A673 (cell line): Measurements from ENCODE around the gene IGFBP2. TPM values are rescaled to one million over a fixed set of nuclear protein-coding genes. Genes with fewer than 3 reads are reported as not detected.

Source experiments
- BruUV-seq: library from RNA; stranded (reverse); fragments of 400-500 nt; replicated peaks from 2 replicates; lab custom pipeline; 2021; lab: Mats Ljungman, UMichigan
- CTCF ChIA-PET: fragments of 300-600 bp; sonication (Branson Sonifier 250); formaldehyde crosslinking; loops from one replicate; lab custom pipeline; 2022; ENCODE audit warnings: antibody characterized with exemption; lab: Charles Lee
- POLR2A ChIA-PET: fragments of 300-600 bp; sonication (Branson Sonifier 250); formaldehyde crosslinking; loops from one replicate; lab custom pipeline; 2022; ENCODE audit warnings: antibody characterized with exemption; ENCODE audit not compliant: low non-redundant PET; lab: Charles Lee
- DNase-seq: peaks from one replicate; pipeline ENCODE4 v3.0.0-alpha.2; 2015; ENCODE audit warnings: low spot score
- H3K27ac ChIP-seq: fragments of 200-600 bp; sonication (generic); 2 replicates; pipeline ENCODE4 v1.5.1; 2016; ENCODE audit warnings: mixed run types, low read depth, mild to moderate bottlenecking, mixed read lengths, antibody characterized with exemption, low read length; ENCODE audit not compliant: poor library complexity, severe bottlenecking
- H3K27me3 ChIP-seq: fragments of 200-600 bp; sonication (generic); replicated peaks from 2 replicates; pipeline ENCODE4 v1.6.1; 2017; ENCODE audit warnings: mixed run types, low read depth, mild to moderate bottlenecking, mixed read lengths, antibody characterized with exemption, low read length; ENCODE audit not compliant: insufficient read depth, poor library complexity
- H3K36me3 ChIP-seq: fragments of 200-600 bp; sonication (generic); 2 replicates; pipeline ENCODE4 v1.6.1; 2016; ENCODE audit warnings: mixed run types, mild to moderate bottlenecking, mixed read lengths, antibody characterized with exemption, low read length; ENCODE audit not compliant: insufficient read depth, poor library complexity, severe bottlenecking
- H3K4me1 ChIP-seq: fragments of 200-600 bp; sonication (generic); 2 replicates; pipeline ENCODE4 v1.6.1; 2017; ENCODE audit warnings: mixed run types, mild to moderate bottlenecking, mixed read lengths, antibody characterized with exemption, low read length; ENCODE audit not compliant: insufficient read depth, poor library complexity, severe bottlenecking
- H3K4me3 ChIP-seq: fragments of 200-600 bp; sonication (generic); 2 replicates; pipeline ENCODE4 v1.5.1; 2016; ENCODE audit warnings: low read depth, mixed run types, mild to moderate bottlenecking, mixed read lengths, low read length; ENCODE audit not compliant: poor library complexity, severe bottlenecking
- H3K9me3 ChIP-seq: fragments of 200-600 bp; sonication (generic); 2 replicates; pipeline ENCODE4 v1.6.1; 2016; ENCODE audit warnings: mixed run types, low read depth, mild to moderate bottlenecking, mixed read lengths, antibody characterized with exemption, low read length; ENCODE audit not compliant: poor library complexity, severe bottlenecking
- CTCF ChIP-seq: fragments of 300-800, 200-600 bp; sonication (generic); conservative IDR thresholded peaks from 2 replicates; pipeline ENCODE4 v1.5.1; 2017; ENCODE audit warnings: low read depth, mild to moderate bottlenecking, antibody characterized with exemption, low read length, moderate library complexity, mixed read lengths
- EZH2 ChIP-seq: fragments of 200-600 bp; sonication (generic); IDR thresholded peaks from 2 replicates; pipeline ENCODE4 v1.6.1; 2017; ENCODE audit warnings: borderline replicate concordance, low read depth, mild to moderate bottlenecking, mixed read lengths, antibody characterized with exemption, low read length; ENCODE audit not compliant: poor library complexity, severe bottlenecking
- intact Hi-C: fragments of 100-400 bp; cut with micrococcal nuclease; formaldehyde crosslinking; loops from one replicate; pipeline ENCODE4 v1.10.0; 2022; ENCODE audit not compliant: unreplicated experiment
- total RNA-seq: library from RNA; stranded (reverse); gene quantifications from 2 replicates; pipeline ENCODE4 v1.2.3, GENCODE V29; 2021

The IGFBP2 gene
- total RNA-seq, 1 experiment from 2014 or later: 614 TPM

GRCh38 chr2:216663106-216663505 lies 29.9 kb downstream of the IGFBP2 start:
- BruUV-seq: no TSS peak
- DNase-seq: no peak
- ChIA-PET POLR2A (interaction anchor here (0.6 kb wide), 1 partner anchor 28 kb away, joined by 8 read pairs; no protein-coding TSS in a partner anchor), CTCF (interaction anchor here (0.5 to 4.3 kb wide), 2 partner anchors 21 to 144 kb away, joined by 3 to 50 read pairs; no protein-coding TSS in a partner anchor)
- Histone ChIP-seq H3K4me1 (peaks cover 12% of the 10 kb centered on the region), H3K27ac (no peak overlapping the region), H3K27me3 (no peaks in the 10 kb centered on the region), H3K9me3 (no peaks in the 10 kb centered on the region), H3K36me3 (peaks cover 76% of the 10 kb centered on the region), H3K4me3 (no peak overlapping the region)
- TF ChIP-seq EZH2 (no peak), CTCF (no peak)
- intact Hi-C loops: no loop called here

GRCh38 chr2:216663846-216664245 lies 30.6 kb downstream of the IGFBP2 start:
- ChIA-PET POLR2A (no interaction called here), CTCF (interaction anchor here (4.3 kb wide), 1 partner anchor 145 kb away, joined by 50 read pairs; no protein-coding TSS in a partner anchor)
- TSS peak; percentile 91 for BruUV-seq
- no peaks in the 10 kb centered on the region for H3K9me3 ChIP-seq
- H3K36me3 ChIP-seq: peaks cover 75% of the 10 kb centered on the region
- no peak overlapping the region for H3K4me3 ChIP-seq
- DNase-seq: no peak
- peaks cover 12% of the 10 kb centered on the region for H3K4me1 ChIP-seq
- intact Hi-C loops: no loop called here
- H3K27ac ChIP-seq: no peak overlapping the region
- TF ChIP-seq EZH2 (no peak), CTCF (no peak)
- H3K27me3 ChIP-seq: no peaks in the 10 kb centered on the region

- intact Hi-C loops: loop anchor here (5.0 kb wide), 2 partner anchors 67 to 257 kb away; no protein-coding TSS in a partner anchor
Measured at GRCh38 chr2:216664593-216665034, 31.4 kb downstream of the IGFBP2 start.

More at GRCh38 chr2:216664593-216665034, 31.4 kb downstream of the IGFBP2 start:
- BruUV-seq: no TSS peak
- Histone ChIP-seq H3K4me1 (peaks cover 12% of the 10 kb centered on the region), H3K36me3 (peaks cover 67% of the 10 kb centered on the region), H3K27ac (peak overlapping the region; percentile 56), H3K4me3 (no peak overlapping the region), H3K9me3 (no peaks in the 10 kb centered on the region), H3K27me3 (no peaks in the 10 kb centered on the region)
- TF ChIP-seq EZH2: no peak
- TF ChIP-seq CTCF: 0 out of 2 replicates have a peak, but pooled peaks have one; percentile 22
- no peak for DNase-seq
- ChIA-PET POLR2A (interaction anchor here (0.6 kb wide), 1 partner anchor 46 kb away, joined by 4 read pairs; no protein-coding TSS in a partner anchor), CTCF (interaction anchor here (0.8 to 4.3 kb wide), 2 partner anchors 10 to 146 kb away, joined by 4 to 50 read pairs; no protein-coding TSS in a partner anchor)
